Effector CD4-positive, alpha-beta T cell (primary cell): ENCODE measurements around the gene NEO1.

Experiments
- DNase-seq: peaks from one replicate; pipeline ENCODE4 v3.0.0-alpha.2; 2020

The NEO1 gene

DNA sequence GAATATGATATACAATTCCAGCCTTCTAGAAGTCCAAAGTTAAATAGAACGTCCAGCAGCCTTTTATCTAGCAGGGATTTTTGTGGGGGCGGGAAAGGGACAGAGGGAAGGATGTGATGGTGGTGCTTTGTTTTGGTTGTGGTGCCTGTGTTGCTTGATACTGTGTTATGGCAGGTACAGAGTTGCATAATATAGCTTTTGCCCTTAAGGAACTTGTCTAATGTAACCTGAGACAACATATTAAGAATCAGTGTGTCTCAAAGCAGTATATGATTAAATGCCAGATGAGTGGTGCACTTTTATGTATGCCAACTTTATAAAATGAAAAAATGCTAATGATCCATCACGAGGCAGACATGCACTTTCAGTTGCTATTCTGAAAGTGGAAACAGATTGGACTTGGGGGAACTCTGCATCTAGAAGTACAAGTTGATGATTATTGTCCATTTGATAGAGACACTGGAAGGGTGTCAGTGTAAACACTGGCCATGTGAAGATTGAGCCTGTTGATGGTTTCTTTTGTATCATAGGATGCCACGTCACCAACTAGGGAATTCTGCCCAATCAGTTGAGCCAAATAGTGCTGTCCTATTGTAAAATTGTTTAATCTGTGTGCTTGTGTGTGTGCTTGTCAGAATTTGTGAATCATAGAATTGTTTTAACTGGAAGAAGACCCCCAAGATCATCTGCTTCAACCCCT, 23.0 kb downstream of the NEO1 start:
- no peak for DNase-seq

DNA sequence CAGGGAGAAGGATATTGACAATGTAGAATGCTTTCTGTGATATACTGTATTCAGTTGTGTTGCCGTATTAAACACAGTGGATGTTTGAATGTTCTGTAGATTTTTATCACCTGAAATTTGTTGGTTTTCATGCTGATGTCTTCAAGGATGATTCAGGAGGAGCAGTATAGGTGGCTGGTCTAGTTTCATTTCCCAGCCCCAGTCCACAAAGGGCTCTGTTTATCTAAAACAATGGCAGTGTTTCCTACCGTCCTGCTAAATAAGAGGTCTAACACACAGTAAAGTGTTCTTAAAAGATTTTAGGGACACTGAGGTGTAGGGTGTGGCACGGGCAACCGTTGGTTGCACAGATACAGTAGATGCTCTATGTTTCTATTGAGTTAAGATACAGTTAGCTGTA, 26.0 kb downstream of the NEO1 start:
- no peak for DNase-seq

DNA sequence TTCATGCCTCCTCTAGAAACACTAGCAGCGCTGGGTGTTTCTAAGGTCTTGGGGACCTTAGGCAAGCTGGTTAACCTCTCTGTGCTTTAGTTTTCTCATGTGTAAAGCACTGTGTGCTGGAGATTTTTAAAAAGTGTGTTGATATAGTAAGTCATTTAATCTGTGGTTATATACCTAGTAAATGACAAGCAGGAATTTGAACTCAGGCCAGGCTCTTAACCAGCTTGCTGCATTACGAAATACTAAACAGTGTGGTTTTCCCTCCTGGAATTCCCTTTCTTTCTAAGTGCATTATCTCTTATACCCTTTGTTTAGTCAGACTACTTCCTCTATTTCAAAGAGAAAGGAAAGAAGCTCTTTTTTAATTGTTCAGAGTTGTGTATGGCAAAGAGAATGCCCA, 26.5 kb downstream of the NEO1 start:
- no peak for DNase-seq

DNA sequence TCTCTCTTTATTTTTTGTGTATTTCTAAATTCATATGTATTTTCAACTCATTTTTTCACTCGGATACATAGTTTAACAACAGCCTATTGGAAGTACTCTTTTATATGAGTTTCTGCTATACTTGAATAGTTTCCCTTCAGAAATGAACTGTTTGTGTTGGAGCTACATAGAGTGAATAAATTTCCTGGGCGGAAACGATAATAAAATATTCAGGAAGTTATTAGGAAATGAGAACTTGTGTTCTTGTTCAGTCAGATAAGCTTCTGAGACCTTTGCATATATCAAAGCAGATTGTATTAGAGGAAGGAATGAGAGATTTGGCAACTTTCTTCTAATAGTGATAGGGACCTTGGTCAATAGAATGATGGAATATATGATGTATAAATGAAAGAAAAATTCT, 27.3 kb downstream of the NEO1 start:
- DNase-seq = no peak

DNA sequence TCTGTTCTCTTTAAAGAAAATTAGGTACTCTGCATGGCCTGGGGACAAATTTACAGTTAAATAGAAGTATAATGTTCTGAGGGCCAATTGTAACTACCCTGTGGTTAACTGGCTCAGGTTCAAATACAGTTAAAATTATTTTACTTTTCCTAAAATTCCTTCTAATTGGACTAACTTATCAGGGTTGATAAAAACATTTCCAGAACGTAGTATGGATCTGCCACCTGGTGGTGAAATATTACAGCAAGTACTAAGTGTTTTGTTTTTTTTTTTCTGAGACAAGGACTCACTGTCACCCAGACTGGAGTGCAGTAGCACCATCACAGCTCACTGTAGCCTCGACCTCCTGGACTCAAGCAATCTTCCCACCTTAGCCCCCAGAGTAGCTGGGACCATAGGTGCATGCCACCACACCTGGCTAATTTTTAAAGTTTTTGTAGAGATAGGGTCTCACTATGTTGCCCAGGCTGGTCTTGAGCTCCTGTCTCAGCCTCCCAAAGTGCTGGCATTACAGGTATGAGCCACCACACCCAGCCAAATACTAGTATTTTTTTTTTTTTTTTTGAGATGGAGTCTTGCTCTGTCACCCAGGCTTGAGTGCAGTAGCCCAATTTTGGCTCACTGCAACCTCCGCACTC, 29.2 kb downstream of the NEO1 start:
- DNase-seq = no peak

DNA sequence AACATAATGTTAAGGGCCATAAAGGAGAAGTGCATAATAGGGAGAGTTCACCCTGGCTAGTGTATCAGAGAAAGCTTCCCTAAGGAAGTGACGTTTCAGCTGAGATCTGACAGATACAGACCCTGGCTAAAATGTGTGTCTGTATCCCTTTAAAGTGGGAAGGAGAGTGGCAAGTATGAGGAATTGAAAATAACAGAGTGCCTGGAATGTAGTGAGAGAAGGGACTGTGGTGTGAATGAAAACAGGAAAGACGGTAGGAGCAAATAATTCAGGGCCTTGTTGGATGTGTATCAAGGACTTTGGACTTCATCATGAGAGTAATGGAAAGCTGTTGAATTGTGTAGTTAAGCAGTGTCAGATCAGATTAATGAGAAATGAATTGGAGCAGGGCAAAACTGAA, 30.5 kb downstream of the NEO1 start:
- DNase-seq = no peak

DNA sequence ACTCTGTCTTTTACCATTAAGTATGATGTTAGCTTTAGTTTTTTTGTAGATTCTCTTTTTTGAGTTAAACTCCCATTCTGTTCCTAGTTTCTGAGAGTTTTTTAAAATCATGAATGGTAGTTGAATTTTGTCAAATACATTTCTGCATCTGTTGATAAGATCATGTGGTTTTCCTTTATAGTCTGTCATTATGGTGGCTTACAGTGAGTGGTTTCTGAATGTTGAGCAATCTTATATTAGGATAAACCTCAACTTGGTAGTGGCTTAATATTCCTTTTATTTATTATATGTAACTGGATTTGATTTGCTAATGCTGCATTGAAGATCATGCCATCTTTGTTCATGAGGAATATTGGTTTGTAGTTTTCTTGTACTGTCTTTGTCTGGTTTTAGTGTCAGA, 34.8 kb downstream of the NEO1 start:
- no peak for DNase-seq

DNA sequence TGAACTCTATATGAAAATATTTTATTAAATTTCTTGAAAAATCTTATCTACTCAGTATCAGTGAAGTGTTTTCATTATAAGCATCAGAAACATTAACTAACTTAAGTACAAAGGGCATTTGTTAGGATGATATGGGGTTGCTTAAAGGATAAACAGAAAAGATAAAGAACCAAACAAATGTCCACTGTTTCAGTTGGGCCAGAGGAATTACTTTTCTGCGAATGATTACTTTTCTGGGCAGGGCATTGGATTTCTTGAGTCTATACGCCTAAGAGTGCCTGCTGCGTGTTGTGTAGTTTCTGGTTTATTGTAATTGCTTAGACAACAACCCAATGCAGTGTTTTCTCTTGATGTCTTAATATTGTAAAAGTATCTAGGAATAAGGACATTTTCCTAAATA, 52.8 kb downstream of the NEO1 start:
- no peak for DNase-seq

DNA sequence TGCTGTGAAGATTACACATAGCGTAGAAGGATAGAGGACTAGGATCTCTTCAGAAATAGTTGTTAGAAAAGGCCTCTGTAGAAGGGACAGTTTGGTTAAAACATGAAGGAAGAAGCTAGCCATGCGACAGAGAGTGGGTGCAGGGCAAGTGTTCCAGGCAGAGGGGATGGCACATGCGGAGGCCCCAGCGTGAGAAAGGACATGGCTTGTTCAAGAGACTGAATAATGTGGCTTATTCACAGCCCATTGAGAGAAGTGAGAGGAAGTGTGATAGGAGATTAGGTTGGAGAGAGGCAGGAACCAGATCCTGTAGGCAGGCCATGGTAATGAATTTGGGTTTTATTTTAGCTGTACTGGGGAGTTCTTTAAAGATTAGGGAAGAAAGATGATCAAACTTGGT, 56.4 kb downstream of the NEO1 start:
- no peak for DNase-seq

DNA sequence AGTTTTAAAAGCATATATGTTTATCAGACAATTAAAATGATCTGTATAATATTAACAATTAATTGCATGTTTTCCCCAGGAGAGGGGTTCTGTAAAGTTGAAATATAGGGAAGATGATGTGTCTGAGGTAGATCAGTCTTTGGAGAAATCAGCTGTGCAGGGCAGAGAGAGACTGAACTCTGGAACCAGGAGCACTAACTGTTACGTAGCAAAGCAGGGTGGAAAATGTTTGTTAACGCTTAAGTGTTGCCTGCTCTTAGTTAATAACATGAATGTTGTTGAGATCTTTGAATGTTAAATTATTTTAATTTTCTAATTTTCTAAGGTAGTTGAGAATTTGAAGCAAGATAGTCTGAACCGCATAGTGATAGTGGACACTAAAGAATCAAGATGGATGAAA, 57.5 kb downstream of the NEO1 start:
- no peak for DNase-seq

DNA sequence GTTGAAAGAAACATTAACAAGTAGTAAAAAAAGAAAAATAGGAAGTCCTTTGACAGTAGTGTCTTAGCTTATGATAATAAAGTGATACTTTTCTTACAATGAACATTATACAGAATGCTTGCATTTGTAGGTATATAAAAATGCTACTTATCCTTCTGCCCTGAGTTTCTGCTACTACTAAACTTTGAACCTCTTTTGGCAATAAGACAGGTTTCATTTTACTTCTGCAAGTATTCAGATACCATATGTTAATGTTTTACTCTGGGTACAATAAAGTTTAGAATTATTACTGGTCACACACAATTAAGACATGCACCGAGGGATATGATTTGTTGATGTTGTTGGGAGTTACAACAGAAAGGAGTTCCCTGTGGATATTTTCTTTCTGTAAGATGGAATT, 57.9 kb downstream of the NEO1 start:
- DNase-seq = no peak

DNA sequence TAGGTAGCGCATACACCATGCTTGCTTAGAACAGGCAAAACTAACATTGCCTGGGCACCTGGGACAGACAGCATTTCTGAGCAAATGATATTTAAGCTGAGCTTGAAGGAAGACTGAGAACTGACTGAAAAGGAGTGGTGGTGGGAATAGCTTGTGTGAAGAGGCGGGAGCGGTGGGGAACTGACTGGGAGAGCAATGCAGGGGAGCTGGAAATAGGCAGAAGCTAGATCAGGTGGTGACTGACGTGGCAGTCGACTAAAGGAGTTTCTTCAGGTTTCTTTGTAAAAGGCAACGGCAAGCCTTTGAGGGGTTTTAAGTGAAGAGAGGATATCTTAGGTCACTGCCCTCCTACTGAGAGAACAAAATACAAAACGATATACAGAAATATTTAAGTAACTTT, 61.8 kb downstream of the NEO1 start:
- DNase-seq = no peak

DNA sequence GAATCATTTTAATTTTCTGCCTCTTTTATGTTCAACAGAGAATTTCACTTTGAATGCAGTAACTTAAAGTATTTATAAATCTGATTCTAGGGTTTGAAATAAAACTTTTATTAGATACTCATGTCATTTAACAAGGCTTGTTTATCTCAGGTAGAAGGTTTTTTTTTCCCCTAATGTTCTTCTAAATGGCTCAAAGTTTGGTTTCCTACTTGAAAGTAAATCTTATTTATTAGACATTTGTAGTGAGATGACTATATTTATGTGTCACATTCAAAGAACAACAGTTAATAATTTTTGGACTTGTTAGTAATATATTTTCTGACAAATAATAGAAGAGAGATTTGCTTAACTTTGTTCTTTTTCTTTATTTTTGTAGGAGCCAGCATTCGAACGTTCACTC, 63.9 kb downstream of the NEO1 start:
- DNase-seq = no peak

DNA sequence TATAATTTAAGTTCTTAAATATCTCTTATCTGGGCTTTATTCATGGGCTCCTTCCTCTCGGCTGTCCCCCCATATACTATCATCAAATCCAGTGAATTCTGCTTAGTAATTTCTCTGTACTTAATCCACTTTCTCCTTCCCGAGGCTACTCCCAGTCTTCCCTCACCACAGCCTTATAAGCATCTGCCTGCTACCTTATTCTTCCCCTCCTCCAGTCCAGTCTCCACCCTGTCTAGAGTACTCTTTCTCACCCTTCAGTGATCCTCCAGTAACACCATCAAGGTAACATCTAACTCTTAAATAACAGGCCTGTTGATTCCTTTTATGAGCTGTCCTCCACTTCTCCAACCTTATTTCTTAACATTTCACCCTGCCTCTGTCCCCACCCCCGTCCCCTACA, 65.8 kb downstream of the NEO1 start:
- DNase-seq = no peak

DNA sequence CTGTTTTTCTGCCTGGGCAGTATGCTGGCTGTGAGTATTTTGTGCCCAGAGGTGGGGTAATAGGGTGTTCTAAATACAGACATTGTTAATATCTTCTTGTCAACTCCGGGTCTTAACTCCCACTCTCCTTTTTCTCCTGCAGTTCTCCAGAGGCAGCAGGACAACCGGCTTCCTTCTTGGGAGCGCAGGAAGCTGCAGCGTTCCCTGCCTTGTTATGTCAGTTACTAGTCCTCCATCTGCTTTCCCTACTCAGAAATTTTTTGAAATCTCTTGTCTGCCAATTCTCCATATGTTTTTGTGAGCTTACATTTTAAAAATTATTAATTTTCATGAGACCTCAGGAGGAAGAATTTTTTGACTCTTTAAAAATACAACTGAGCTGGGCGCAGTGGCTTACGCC, 67.2 kb downstream of the NEO1 start:
- DNase-seq = no peak

DNA sequence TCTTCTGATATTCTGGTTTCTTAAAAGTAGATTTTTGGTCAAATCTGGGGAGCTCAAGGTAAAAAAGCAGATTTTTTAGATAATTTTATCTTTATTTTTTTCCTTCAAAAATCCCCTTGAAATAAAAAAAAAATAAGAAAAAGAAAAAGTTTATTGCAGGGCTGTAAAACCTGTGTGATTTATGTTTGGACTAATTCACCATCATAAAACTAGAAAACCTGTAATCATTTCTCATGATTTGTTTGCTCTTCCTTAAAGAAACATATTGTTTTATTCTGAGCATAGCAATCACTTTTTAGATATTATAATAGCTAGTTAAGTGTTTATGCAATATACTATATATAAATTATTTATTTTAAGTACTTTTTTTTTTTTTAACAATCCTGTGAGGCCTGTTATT, 68.0 kb downstream of the NEO1 start:
- DNase-seq = no peak

DNA sequence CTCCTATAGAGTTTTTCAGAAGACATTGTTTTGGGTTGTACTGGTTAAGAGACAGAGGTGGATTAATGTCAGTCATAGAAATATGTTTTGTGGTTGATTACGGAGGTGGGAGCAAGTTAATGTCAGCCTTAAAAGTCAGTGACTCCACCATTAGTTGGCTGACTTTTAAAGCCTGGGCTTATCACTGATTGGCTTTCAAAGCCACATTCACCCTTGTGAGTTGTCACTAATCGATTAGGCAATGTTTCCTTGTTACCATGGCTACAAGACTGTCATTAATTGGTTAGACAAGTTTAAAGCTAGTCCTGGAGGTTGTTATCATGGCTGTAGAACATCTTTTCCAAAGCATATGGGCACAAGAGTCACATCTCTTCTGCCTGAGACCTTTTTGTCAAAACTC, 73.0 kb downstream of the NEO1 start:
- DNase-seq = no peak

DNA sequence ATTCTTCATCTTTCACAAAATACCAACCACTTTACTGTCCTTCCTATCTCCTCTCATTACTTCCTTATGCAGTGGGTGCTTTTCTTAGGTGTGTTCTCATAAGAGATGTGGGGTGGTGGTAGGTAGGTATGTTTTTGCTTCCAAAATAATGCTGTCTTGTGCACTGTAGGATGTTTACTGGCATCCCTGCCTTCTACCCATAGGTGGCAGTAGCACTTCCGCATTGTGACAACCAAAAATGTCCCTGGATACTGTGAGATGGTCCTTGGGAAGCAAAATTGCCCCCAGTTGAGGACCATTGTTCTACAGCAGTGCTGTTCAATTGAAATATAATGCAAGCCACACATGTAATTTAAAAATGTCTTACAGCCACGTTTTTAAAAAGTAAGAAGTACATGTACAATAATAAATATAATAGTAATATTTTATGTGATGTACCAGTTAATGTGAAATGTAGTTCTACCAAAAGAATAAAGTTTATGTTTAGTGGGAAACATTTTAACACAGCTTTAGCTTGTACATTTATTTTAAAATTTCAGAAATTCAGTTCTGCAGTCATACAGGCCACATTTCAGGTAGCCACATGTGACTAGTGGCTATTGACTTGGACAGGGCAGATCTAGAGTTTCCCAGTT, 75.2 kb downstream of the NEO1 start:
- DNase-seq = no peak

DNA sequence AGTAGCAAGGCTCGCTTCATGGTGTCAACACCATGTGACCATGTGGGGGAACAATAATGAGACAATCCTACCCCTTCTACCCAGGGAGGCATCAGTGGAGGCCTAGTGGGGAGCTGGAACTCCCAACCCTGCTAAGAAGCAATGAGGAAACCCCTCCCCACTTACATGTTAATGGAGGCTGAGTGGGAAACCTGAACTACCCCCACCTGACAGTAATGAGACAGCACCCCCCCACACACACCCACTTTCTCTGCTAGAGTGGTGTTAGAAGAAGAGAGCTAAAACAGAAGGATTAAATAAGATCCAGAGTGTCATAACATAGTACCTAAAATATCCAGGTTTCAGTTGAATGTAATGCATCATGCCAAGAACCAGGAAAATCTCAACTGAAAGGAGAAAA, 78.6 kb downstream of the NEO1 start:
- no peak for DNase-seq

DNA sequence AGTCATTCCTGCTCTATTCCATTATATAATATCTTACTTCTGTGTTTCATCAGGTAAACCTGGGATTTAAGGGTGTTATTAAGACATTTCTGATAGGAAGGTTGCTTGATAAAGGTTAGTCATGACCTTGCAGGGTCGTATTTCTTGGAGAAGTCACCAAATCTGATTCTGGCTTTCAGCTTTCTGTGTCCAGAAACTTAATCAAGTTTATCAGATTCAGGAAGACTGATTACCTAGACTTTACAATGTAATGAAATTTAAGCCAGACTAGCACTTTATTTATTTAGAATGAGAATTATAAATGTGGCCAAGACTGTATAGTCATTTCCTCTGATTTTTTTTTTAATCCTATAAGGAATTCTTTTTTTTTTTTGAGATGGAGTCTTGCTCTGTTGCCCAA, 81.9 kb downstream of the NEO1 start:
- no peak for DNase-seq

DNA sequence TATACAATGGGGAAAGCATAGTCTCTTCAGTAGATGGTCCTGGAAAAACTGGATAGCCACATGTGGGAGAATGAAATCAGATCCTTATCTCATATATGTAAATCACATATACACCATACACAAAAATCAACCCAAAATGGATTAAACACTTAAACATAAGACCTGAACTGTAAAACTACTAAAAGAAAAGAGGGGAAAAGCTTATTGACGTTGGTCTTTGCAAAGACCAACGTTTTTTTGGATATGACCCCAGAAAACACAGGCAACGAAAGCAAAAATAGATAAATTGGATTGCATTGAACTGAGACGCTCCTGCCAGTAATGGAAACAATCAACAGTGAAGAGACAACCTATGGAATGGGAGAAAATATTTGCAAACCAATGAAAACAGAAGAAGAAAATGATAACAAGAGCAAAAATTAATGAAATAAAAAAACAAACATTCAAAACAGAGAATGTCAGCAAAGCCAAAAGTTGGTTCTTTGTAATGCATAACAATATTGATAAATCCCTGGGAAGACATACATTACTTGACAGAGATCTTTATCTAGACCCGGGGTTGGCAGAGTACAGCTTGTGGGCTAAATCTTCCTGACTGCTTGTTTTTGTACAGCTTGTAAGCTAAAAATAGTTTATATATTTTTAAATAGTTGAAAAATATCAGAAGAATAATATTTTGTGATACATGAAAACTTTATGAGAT, 86.9 kb downstream of the NEO1 start:
- DNase-seq = no peak

DNA sequence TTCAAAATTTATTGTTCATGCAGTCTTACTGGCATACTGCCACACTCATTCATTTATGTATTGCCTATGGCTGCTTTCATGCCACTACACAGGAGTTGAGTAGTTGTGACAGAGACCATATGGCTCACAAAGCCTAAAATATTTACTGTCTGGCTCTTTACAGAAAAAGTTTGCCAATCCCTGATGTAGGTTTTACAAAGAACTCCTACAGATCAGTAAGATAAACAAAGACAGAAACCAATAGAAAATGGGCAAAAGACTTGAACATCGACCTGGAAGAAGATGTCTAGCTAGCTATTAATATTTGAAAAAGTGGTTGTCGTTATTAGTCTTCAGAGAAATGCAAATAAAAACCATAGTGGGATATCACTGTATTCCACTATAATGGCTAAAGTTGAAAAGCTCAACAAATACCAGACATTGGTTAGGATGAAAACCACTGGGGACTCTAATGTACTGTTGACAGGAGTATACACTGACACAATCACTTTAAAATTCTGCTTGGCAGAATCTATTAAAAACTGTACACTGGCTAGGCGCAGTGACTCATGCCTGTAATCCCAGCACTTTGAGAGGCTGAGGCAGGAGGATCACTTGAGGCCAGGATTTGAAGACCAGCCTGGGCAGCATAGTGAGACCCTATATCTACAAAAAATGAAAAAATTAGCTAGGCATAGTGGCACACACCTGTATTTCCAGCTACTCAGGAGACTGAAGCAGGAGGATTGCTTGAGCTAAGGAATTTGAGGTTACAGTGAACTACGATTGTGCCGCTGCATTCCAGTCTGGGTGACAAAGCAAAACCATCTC, 87.7 kb downstream of the NEO1 start:
- DNase-seq = no peak
